GM20000 (cell line): ENCODE measurements around the gene HMX3.

ENCODE experiments used
- DNase-seq: peaks from one replicate; pipeline ENCODE4 v3.0.0; 2012; ENCODE audit warnings: low spot score
- TF ChIP-seq, protein P1 (sequence below): IDR thresholded peaks from 2 replicates; pipeline ENCODE4 v1.5.1; 2012; ENCODE audit warnings: mild to moderate bottlenecking, control low read depth; ENCODE audit errors: extremely low read depth, missing control alignments

Gene HMX3

GRCh38 chr10:123150271-123150985 is 14.7 kb downstream of the HMX3 start:
- TF ChIP-seq, protein P1, sequence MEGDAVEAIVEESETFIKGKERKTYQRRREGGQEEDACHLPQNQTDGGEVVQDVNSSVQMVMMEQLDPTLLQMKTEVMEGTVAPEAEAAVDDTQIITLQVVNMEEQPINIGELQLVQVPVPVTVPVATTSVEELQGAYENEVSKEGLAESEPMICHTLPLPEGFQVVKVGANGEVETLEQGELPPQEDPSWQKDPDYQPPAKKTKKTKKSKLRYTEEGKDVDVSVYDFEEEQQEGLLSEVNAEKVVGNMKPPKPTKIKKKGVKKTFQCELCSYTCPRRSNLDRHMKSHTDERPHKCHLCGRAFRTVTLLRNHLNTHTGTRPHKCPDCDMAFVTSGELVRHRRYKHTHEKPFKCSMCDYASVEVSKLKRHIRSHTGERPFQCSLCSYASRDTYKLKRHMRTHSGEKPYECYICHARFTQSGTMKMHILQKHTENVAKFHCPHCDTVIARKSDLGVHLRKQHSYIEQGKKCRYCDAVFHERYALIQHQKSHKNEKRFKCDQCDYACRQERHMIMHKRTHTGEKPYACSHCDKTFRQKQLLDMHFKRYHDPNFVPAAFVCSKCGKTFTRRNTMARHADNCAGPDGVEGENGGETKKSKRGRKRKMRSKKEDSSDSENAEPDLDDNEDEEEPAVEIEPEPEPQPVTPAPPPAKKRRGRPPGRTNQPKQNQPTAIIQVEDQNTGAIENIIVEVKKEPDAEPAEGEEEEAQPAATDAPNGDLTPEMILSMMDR: no peak
- peak; percentile 46 for DNase-seq

DNA sequence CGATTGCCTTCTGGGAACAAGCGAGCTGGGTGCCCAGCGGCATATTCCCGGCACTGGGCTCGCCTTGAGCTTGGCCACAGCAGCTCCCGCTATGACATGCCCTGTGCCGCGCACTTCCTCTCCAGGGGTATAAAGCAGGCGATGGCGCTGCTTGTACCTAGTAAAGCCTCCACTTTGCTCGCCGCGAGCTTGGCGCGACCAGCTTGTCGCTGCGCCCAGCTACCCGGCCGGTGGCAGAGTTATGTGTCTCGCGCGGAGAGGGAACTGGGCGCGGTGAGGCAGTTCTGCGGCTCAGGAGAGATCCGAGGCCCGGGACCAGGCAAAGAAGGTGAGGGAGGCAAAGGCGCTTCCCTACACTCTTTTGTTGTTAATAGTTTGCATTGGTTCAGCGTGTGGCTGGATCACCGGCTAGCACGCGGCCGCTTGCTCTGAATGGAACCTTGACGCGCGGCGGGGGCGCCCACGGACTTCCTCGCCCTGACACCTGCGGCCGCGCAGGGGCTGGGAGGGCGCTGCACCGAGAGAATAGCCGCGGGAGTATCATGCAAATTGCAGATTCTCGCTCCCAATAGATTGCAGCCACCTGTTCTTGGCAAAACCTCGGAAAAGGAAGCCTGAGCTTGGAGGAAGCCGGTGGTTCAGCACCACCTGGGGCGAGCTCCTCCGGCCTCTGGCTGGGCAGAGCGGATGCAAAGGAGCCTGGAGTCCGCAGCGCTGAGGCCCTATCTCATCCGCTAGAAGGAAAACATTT is 15.4 kb downstream of the HMX3 start:
- TF ChIP-seq, protein P1: no peak
- peak; percentile 56 for DNase-seq

DNA sequence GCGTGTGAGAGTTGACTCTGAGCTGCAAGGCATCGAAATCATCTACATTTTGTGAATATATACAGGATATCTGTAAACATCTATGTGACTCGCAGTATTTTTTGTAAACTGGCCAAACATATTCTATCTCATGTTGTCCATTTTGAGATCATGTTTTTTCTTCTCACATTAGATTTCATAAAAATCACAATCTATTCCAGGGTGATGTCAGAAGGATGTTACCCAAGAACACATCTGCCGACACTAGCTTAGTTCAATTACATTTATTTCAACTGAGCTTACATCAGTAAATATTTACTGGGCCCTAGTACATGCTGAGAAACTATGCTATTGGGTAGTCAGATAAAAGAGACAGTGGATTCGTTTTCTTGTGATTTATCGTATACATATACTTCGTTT is 16.0 kb downstream of the HMX3 start:
- DNase-seq: no peak
- TF ChIP-seq, protein P1: no peak

- no peak for DNase-seq
- TF ChIP-seq, protein P1: no peak
These were observed 17.8 kb downstream of the HMX3 start for GRCh38 chr10:123153486-123154091.

- peak; percentile 98 for DNase-seq
- TF ChIP-seq, protein P1: no peak
These were observed 18.4 kb downstream of the HMX3 start, which contains the start of gene BUB3 for GRCh38 chr10:123154092-123154710. Gene BUB3 (plus strand): TSS chr10:123154402. CDS start chr10:123154918, 516 bp downstream.

- TF ChIP-seq, protein P1: no peak
- DNase-seq: peak; percentile 77
These were observed 19.1 kb downstream of the HMX3 start for GRCh38 chr10:123154711-123155505.
